Measurements from ENCODE around the gene DUSP22. TPM values are rescaled to one million over a fixed set of nuclear protein-coding genes. Genes with fewer than 3 reads are reported as not detected.

DUSP22 gene
- total RNA-seq, 3 donors from 2014 or later, result 27.5 to 80.6 (median 29.1) TPM

DNA sequence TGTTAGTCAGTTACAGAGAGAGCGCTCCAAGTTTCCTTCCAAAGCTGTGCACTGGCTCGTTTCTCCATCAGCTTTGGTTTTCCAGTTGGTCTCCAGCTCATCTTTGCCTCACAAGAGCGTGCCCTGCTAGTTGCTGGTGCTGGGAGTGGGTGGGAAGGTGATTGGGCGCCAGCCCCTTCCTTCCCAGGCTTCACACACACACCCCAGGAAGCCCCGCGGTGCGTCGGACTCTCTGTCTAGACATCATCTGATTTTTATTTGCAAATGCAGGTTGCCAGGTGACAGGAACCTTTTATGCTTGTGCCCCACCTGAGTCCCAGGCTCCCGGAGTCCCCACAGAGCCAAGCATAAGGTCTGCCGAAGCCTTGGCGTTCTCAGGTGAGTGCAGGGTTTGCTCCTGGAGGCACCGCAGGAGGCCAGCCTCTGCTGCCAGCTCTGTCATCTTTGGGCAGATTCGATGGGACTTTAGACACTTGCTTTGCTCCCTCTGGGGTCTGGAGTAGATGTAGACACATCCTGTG, 106.3 kb downstream of the DUSP22 start:
- Histone ChIP-seq H3K4me1 (ENCODE audit: low read depth) (no peaks in the 10 kb centered on the region), H3K4me3 (no peak overlapping the region), H3K9me3 (no peaks in the 10 kb centered on the region), H3K36me3 (ENCODE audit: low read depth) (no peaks in the 10 kb centered on the region)
- ATAC-seq (no peak), DNase-seq (no peak)
- intact Hi-C loops (cut with DNase I, micrococcal nuclease), result no loop called here
- TF ChIP-seq, protein P1, sequence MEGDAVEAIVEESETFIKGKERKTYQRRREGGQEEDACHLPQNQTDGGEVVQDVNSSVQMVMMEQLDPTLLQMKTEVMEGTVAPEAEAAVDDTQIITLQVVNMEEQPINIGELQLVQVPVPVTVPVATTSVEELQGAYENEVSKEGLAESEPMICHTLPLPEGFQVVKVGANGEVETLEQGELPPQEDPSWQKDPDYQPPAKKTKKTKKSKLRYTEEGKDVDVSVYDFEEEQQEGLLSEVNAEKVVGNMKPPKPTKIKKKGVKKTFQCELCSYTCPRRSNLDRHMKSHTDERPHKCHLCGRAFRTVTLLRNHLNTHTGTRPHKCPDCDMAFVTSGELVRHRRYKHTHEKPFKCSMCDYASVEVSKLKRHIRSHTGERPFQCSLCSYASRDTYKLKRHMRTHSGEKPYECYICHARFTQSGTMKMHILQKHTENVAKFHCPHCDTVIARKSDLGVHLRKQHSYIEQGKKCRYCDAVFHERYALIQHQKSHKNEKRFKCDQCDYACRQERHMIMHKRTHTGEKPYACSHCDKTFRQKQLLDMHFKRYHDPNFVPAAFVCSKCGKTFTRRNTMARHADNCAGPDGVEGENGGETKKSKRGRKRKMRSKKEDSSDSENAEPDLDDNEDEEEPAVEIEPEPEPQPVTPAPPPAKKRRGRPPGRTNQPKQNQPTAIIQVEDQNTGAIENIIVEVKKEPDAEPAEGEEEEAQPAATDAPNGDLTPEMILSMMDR (IDR thresholded peaks at IDR 0.05), result no peak

DNA sequence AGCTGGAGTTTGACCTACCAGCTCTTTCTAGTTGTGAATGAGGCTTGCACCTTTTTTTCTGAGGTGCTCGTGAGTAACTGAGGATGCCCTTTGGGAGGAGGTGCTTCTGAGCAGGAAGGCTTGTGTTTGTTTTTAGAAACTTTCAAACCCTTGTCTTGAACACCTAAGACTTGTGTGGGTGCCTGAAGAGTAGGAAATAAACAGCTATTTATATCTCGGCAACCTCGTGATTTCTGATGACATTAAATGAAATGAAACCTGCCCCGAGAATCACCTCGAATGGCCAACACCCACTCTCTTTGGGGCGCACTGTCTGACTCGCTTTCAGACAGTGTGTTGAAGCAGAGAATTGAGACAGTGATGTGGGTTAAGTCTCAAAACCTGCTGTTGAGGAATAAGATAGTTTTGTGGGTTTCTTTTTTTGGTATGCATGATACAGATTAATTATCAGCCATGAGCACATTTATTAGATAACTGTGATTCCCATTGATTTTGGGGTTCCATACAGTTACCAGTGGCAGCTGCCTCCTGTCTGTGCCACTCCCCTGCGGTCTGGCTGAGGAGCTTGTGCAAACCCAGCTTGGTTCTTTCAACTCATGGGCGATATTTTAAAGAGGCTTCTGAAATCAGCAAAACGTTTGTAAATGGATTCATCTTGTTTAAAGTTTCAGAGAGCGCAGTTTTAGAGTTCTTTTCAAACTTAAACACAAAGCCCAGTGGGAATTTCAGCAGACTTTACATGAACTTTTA, 107.7 kb downstream of the DUSP22 start:
- Histone ChIP-seq H3K4me1 (ENCODE audit: low read depth) (peaks cover 2% of the 10 kb centered on the region), H3K4me3 (no peak overlapping the region), H3K9me3 (no peaks in the 10 kb centered on the region), H3K36me3 (ENCODE audit: low read depth) (no peaks in the 10 kb centered on the region)
- TF ChIP-seq, protein P1 (IDR thresholded peaks at IDR 0.05), result no peak
- intact Hi-C loops (cut with DNase I, micrococcal nuclease), result no loop called here
- ATAC-seq (peak; percentile 49), DNase-seq (no peak)

DNA sequence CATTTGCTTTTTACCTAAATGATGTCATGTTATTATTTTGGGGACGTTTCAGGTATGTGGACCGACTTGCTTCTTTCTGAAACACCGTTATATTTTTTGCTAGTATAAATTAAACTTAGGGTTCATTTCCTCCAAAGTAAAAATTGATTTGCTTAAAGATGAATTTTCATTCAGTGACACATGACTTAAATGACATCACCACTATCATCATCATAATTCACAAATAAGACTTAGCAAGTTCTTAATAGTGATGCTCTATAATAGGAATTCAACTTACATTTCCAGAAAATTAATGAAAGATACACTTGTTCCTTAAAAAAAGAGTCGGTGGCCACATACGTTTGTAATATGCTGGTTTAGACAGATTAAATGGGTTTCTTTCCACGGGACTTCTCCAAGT, 108.5 kb downstream of the DUSP22 start:
- intact Hi-C loops (cut with DNase I, micrococcal nuclease), result no loop called here
- Histone ChIP-seq H3K4me1 (ENCODE audit: low read depth) (peaks cover 2% of the 10 kb centered on the region), H3K36me3 (ENCODE audit: low read depth) (no peaks in the 10 kb centered on the region), H3K9me3 (no peaks in the 10 kb centered on the region), H3K4me3 (no peak overlapping the region)
- no peak for DNase-seq
- no peak for ATAC-seq
- TF ChIP-seq, protein P1 (IDR thresholded peaks at IDR 0.05), result no peak

Other genes starting within 250 kb of the DUSP22 start
- 10 to 100 TPM in 1 of 3 donors, 1 to 10 TPM in 2; 2.8 to 10.5 (median 4.5) TPM for gene IRF4, start 99.3 kb downstream of the DUSP22 start, total RNA-seq

All from mucosa of descending colon (tissue), 3 donors.